ENCODE measurements around the gene CTNNA2.

The CTNNA2 gene

GRCh38 chr2:80326214-80326613, 813.4 kb downstream of the CTNNA2 start:
- DNase-seq (ENCODE audit: low read depth in 3 of 3), result no peak

- DNase-seq (ENCODE audit: low read depth in 3 of 3), result no peak
Observed at GRCh38 chr2:80326861-80327260, 814.0 kb downstream of the CTNNA2 start.

- DNase-seq (ENCODE audit: low read depth in 3 of 3), result no peak
Observed at GRCh38 chr2:80328159-80328571, 815.3 kb downstream of the CTNNA2 start.

GRCh38 chr2:80329491-80329890, 816.6 kb downstream of the CTNNA2 start:
- no peak for DNase-seq (ENCODE audit: low read depth in 3 of 3)

GRCh38 chr2:80330527-80331450, 817.9 kb downstream of the CTNNA2 start:
- DNase-seq (ENCODE audit: low read depth in 3 of 3), result no peak

GRCh38 chr2:80333886-80334285, 821.0 kb downstream of the CTNNA2 start:
- no peak for DNase-seq (ENCODE audit: low read depth in 3 of 3)

GRCh38 chr2:80335411-80335810, 822.6 kb downstream of the CTNNA2 start:
- DNase-seq (ENCODE audit: low read depth in 3 of 3), result no peak

GRCh38 chr2:80338794-80339193, 825.9 kb downstream of the CTNNA2 start:
- DNase-seq (ENCODE audit: low read depth in 3 of 3), result no peak

- DNase-seq (ENCODE audit: low read depth in 3 of 3), result no peak
Observed at GRCh38 chr2:80340022-80340421, 827.2 kb downstream of the CTNNA2 start.

- no peak for DNase-seq (ENCODE audit: low read depth in 3 of 3)
Observed at GRCh38 chr2:80348078-80348477, 835.2 kb downstream of the CTNNA2 start.

GRCh38 chr2:80348953-80349352, 836.1 kb downstream of the CTNNA2 start:
- DNase-seq (ENCODE audit: low read depth in 3 of 3), result no peak

GRCh38 chr2:80351231-80351630, 838.4 kb downstream of the CTNNA2 start:
- no peak for DNase-seq (ENCODE audit: low read depth in 3 of 3)

GRCh38 chr2:80354858-80355257, 842.0 kb downstream of the CTNNA2 start:
- DNase-seq (ENCODE audit: low read depth in 3 of 3), result no peak

GRCh38 chr2:80361904-80362303, 849.1 kb downstream of the CTNNA2 start:
- no peak for DNase-seq (ENCODE audit: low read depth in 3 of 3)

- DNase-seq (ENCODE audit: low read depth in 3 of 3), result no peak
Observed at GRCh38 chr2:80363330-80363729, 850.5 kb downstream of the CTNNA2 start.

GRCh38 chr2:80363791-80364349, 851.0 kb downstream of the CTNNA2 start:
- DNase-seq (ENCODE audit: low read depth in 3 of 3), result no peak

- DNase-seq (ENCODE audit: low read depth in 3 of 3), result no peak
Observed at GRCh38 chr2:80364524-80365212, 851.8 kb downstream of the CTNNA2 start.

GRCh38 chr2:80365762-80366161, 852.9 kb downstream of the CTNNA2 start:
- DNase-seq (ENCODE audit: low read depth in 3 of 3), result no peak

GRCh38 chr2:80370375-80371009, 857.6 kb downstream of the CTNNA2 start:
- no peak for DNase-seq (ENCODE audit: low read depth in 3 of 3)

GRCh38 chr2:80374105-80374504, 861.3 kb downstream of the CTNNA2 start:
- no peak for DNase-seq (ENCODE audit: low read depth in 3 of 3)

GRCh38 chr2:80377071-80377470, 864.2 kb downstream of the CTNNA2 start:
- DNase-seq (ENCODE audit: low read depth in 3 of 3), result no peak

GRCh38 chr2:80380736-80381135, 867.9 kb downstream of the CTNNA2 start:
- DNase-seq (ENCODE audit: low read depth in 3 of 3), result no peak
